Kidney tubule cell (primary cell): ENCODE data around the gene SHISA7.
"Not testable (repeated sequence)": the region's sequence is repeated elsewhere in the genome, so short reads cannot be mapped to it uniquely, and the experiment has no call there.

Experiments used
- DNase-seq: peaks from one replicate; pipeline ENCODE4 v3.0.0-alpha.2; 2018; ENCODE audit warnings: low spot score

The SHISA7 gene

DNA sequence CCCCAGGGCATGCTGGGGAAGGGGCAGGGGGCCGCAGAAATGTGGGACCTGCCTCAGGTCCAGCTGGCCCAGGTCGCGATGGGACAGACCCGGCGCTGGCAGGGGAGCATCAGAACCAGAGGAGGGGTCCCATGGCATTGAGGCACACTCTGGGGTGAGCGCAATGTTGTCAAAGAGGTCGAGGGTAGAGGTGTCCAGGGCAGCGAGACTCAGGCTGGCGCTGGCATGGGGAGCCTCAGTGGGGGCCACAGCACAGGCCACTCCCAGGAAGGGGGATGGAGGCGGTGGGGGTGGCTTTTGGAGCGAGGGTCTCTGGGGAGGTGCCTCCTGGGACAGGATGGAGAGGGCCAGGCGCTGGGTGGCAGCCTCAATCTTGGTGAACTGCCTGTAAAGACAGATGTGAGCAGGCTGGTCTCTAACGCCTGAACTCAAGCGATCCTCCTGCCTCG is 20.5 kb upstream of the SHISA7 start:
- no peak for DNase-seq

DNA sequence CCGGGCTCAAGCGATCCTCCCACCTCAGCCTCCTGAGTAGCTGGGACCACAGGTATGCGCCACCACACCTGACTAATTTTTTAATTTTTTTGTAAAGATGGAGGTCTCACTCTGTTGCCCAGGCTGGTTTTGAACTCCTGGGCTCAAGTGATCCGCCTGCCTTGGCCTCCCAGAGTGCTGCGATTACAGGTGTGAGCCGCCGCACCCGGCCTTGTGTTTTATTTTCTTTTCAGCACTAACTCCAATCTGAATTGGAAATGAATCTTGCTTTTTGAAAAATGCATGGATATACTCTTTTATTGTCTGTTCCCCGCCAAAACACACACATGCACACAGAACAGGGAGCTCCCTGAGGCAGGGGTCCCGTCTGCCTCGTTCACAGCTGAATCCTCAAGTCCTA is 19.6 kb upstream of the SHISA7 start:
- no peak for DNase-seq

DNA sequence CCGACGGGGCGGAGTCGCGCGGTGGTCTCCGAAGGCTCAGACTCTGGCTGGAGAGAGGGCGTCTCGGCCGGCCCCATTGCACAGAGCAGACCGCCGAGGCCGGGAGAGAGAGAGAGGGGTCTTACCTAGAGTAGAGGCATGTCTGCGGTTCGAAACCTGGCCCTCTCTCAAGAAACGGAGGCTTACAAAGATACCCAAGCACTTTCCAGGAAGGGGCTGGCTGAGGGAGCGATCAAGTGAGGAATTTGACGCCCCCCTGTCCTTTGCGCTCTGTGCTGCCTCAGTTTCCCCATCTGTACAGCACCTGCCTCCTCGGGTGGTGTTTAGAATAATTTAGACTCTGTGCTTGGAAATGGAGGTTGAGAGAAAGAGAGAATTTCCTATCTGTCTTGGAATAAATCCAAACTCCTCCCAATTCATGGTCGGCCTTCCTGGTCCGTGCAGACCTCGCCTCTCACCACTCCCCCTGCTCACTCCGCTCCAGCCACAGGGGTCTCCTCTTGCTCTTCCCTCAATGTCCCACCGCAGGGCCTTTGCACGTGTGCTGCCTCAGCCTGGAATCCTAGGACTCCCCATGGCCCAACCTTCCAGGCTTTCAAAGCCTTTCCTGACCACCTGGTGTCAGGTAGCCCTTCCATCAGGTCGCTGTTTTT is 19.0 kb upstream of the SHISA7 start:
- DNase-seq, result peak; percentile 36

GRCh38 chr19:55461259-55461973 is 18.3 kb upstream of the SHISA7 start, which contains the start of gene ISOC2:
TSS of gene ISOC2 (minus strand) at chr19:55461642. CDS start at chr19:55456486, 5,156 bp downstream.
- DNase-seq, result peak; percentile 100

- DNase-seq, result peak; percentile 62
Observed at GRCh38 chr19:55460670-55461258, 17.7 kb upstream of the SHISA7 start.

DNA sequence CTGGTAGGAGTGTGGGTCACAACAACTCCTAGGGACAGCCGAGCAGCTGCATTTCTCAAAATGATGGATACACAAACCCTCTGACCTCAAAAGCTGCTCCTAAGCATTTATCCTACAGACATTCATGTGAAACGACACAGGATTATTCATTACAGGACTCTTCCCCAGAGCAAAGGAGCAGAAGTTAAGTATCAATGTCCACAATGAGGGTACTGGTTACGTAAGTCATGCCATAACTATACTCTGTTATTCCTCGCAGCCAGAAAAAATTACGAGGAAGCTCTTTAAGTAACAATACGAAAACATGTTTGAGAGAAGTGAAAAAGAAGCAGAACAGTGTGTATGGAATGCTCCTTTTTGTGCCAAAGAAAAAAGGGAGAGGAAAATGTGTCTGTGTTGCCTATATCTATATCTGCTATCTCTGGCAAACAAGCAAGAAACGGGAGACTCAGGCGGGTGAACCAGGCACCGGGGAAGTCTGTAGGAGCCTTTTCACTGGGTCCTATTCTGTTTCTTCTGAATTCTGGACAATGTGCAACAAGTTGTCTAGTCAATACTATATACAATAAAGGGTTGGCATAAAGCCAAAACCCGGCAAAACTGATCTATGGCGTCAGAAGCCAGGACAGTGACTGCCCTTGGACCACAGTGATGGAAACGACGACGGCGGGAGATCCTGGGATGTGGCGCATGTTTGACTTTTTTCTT is 17.0 kb upstream of the SHISA7 start:
- no peak for DNase-seq

GRCh38 chr19:55459551-55459949 is 16.4 kb upstream of the SHISA7 start:
- no peak for DNase-seq

DNA sequence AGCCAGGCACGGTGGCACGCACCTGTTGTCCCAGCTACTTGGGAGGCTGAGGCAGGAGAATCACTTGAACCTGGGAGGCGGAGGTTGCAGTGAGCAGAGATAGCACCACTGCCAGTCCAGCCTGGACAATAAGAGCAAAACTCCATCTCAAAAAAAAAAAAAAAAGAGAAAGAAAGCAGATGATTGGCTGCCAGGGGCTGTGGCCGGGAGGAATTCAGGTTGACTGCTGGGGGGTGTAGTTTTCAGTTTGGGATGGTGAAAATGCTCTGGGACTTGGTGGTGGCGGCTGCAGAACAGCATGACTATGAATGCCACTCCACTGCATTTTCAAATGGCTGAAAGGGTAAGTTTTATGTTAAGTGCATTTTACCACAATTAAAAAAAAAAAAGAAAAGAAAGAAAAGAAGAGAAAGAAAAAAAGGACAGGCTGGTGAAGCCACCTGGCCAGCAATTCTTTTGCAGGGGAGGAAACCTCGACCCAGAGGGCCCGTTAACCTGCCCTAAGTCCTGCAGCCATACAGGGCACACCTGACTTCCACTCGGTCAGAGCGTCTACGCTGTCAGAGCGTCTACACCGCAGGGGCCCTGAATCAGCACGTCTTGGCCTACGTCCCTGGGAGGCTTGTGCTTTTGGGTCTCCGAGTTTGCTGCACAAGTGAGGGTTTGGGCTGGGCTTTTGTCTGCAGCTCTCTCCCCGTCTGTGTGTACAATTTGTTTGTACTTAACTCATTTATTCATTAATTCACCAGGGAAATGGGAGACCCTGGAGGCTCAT is 14.8 kb upstream of the SHISA7 start:
- no peak for DNase-seq

DNA sequence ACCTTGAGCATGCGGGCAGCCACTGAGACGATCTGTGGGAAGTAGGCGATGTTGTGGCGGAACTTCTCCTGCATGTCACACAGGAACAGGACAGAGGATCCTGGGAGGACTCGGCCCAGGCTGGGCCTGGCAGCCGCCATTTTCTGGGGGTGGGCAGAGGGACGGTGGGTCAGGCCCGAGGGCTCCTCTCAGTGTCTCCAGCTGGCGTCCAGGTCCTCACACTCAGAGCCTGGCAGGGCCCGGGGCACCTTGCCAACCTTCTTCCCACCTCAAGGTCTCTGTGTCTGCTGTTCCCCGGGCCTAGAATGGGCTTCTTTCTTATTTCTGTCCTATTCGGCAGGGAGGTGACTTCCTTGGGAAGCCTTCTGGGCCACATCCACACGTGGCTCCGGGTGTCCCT is 13.2 kb upstream of the SHISA7 start:
- DNase-seq, result no peak

- DNase-seq, result no peak
Observed at GRCh38 chr19:55455576-55456235, 12.6 kb upstream of the SHISA7 start.

GRCh38 chr19:55454787-55455243 is 11.7 kb upstream of the SHISA7 start:
- peak; percentile 52 for DNase-seq

- no peak for DNase-seq
Observed at GRCh38 chr19:55453511-55454260, 10.6 kb upstream of the SHISA7 start.

- DNase-seq, result peak; percentile 39
Observed at GRCh38 chr19:55452749-55453346, 9.7 kb upstream of the SHISA7 start.

GRCh38 chr19:55451965-55452748 is 9.1 kb upstream of the SHISA7 start:
- DNase-seq, result no peak

GRCh38 chr19:55451163-55451964 is 8.3 kb upstream of the SHISA7 start:
- DNase-seq, result no peak

- no peak for DNase-seq
Observed at GRCh38 chr19:55449469-55449868, 6.4 kb upstream of the SHISA7 start.

DNA sequence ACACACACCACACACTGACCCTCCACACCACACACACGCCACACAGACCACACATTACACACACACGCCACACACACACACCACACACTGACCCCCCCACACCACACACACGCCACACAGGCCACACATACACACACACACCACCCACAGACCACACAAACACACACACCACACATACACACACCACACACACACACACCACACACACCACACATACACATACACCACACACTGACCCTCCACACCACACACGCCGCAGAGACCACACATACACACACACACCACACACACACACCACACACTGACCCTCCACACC is 5.0 kb upstream of the SHISA7 start:
- DNase-seq, result not testable (repeated sequence)

- DNase-seq, result peak; percentile 34
Observed at GRCh38 chr19:55447421-55448174, 4.5 kb upstream of the SHISA7 start.
